CD4-positive, alpha-beta T cell treated with Interleukin-2 at 100 ng/mL for 4 hours (primary cell): ENCODE measurements around the gene HOXB5.

ENCODE experiments used
- DNase-seq: peaks from one replicate; pipeline ENCODE4 v3.0.0-alpha.2; 2020; ENCODE audit warnings: low spot score

The HOXB5 gene

DNA sequence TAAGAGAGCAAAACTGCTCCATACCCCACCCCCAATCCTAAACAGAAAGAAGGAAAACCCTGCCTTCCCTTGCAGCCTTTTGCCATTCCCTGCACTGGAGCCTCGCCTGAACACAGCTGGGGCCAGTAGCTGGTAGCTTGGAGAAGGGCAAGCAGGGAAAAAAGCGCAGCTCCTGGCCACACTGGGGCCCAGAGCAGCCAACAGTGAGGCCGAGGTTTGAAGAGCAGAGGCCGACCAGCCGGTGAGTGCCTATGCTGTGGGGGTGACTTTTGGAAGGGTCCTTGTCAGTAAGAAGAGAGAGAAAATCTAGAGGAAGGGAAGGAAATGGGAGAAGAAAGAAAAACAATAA, 35.8 kb upstream of the HOXB5 start:
- no peak for DNase-seq

DNA sequence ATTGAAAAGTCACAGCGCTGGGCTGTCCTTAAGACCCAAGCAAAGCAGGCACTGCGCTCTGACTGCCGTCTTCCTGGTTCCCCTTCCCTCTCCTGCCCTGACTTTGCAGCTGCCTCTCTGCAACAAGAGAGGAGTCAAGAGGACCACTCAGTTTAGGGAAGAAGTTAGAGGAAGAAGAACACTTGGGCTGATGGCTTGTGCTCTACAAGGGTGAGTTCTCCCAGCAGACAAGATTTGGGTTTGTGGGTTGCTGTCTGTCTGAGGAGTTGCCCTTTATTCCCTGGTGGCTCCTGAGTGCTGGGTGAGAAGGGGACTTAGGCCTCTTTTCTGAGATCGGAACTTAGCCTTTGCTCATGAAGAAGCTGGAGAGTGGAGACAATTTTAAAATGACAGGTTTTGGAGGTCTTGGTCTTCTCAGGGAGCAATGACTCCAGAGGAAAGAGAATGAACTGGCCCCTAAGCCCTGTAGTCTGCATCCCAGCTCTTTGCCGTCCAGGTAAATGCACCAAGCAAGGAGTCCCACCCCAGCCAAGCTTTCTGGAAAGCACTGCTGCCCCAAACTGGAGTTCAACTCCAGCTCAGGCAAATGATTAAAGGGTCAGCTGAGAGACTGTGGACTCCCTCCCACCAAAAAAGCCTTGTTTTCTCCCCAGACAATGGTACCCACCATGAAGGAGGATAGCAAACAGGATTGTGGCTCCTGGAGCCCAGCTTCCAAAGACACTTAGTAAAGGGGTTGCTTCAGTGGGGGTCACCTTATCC, 35.3 kb upstream of the HOXB5 start:
- DNase-seq, result no peak

DNA sequence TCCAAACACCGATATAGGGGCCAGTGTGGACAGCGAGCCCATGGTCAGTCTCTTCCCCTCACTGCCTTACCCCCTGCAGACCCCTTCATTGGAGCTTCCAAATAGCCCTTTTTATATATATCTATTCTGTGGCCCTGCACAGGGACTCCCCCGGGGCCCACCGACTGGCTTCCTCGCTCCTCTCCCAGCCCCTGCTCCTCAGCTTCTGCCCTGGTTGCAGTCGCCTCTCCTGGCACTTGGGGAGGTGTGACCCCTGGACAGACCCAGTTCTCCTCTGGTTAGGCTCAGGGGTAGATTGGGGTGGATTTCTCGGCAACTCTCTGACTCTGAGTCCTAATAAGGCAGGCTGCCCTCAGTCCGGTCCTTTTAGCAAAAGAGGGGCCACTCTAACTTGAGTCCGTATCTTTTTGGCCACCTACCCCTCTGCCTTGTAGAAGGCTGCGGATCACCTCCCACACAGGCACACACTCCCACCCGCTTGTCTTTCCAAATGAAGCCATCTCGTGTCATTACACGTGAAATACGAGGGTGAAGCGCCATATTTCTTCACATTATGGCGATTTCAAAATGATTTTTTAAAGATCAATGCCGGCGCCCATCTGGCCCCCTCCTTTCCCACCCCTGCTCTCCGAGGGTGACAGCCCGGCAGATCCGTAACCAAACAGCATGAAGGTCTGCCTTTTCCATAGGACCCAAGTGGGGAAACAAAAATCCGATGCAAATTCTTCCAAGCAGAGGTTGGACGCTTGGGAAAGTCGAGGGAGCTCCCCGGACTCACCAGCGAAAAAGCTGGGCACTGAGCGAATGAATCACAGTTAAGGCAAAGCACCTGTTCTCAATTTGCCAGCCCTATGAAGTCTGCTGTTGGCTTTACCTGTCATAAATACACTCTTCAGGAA, 34.3 kb upstream of the HOXB5 start:
- no peak for DNase-seq

DNA sequence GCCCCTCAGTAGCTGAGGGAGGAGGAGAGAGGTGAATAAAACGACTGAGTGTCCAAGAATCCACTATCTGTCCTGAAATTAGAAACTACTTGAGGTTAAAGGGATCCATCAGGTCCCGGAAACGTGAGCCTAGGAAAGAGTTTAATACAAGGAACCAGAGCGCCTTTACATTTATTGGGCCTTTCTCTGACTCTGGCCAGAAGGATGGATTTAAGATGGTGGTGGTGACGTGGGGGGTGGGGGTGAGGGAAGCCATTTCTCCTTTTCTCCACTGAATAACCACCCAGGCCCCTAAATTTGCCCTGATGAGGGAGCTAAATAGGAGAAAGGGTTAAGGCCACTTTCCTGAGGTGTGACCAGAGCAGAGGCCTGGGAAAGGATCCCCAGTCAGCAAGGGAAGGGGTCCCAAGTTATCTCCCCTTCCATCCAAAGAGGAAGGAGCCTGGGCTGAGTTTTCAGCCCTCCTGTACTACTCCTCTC, 33.6 kb upstream of the HOXB5 start:
- no peak for DNase-seq

DNA sequence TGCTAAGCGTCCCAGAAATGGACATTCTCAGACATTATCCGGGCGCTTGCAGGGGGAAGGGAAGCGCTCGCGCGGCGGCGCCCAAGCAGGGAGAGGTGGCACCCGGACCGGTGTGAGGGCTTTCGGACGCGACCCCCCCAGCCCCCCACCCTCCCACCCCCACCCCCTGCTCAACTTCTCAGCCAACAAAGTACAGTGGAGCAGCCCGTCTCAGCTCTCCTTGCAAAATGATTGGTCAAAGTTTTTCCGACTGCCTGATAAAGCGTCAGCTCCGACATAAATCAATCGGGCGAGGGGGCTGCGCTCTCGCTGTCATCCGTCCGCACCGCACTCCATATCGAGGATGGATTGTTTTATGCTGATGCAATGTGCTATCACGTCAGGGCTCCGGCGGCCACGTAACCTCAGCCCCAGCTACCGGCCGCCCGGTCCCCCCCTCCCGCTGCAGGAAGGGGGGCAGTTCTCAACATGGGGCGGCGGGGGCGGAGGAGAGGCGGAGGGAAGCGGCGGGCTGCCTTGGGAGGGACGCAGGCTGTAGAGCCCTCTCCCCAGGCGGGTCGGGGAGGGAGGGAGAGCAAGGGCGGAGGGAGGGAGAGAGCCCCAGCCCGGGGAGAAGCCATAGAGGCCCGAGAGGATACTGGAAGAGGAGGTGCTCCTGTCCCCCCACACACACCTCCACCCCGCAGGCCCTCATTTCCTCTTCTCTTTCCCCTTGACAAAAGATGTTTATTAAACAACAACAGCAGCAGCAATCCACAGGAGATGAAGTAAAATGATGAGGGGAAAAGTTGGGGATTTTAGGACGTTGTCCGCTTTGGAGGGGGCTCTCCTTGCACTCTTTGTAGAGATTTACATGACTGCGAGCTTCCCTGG, 32.9 kb upstream of the HOXB5 start, which contains the start of gene HOXB9:
Gene HOXB9, minus strand, starts transcription at position 114 of the 873 bp plus-strand sequence. Its CDS starts 89 bp downstream, at position 25.
- DNase-seq, result peak; percentile 31

DNA sequence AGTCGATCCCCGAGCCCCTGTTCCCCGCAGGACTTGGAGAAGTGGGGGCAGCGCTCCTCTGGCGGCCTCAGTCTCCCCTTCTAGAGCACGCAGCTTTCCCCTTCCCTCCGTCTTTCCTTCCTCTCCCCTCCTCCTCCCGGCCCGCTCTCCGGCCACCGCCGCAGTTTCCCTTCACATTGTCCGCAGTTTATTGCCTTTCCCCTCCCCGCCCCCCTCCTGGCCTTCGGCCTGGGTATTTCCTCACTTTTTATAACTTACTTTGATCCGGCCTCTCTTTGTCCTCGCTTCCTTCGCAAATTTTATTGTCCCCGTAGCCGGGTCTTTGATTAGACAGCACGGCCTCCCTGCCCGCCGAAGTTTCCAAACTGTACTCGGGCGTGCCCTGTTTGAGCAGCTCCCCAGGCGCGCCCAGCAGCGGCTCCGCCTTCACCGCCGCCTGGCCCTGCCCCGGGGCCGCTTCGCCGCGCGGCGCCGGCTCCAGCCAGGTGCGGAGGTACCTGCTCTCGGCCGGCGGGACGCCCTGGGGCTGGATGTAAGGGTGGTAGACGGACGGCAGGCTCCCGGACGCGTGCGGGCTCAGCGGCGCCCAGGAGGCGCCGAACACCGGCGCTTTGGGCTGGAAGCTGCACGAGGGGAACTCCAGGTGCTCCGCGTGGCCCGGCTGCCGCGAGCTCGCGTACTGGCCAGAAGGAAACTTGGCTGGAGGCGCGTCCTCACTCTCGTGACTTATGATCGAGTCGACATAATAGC, 32.1 kb upstream of the HOXB5 start:
- no peak for DNase-seq

DNA sequence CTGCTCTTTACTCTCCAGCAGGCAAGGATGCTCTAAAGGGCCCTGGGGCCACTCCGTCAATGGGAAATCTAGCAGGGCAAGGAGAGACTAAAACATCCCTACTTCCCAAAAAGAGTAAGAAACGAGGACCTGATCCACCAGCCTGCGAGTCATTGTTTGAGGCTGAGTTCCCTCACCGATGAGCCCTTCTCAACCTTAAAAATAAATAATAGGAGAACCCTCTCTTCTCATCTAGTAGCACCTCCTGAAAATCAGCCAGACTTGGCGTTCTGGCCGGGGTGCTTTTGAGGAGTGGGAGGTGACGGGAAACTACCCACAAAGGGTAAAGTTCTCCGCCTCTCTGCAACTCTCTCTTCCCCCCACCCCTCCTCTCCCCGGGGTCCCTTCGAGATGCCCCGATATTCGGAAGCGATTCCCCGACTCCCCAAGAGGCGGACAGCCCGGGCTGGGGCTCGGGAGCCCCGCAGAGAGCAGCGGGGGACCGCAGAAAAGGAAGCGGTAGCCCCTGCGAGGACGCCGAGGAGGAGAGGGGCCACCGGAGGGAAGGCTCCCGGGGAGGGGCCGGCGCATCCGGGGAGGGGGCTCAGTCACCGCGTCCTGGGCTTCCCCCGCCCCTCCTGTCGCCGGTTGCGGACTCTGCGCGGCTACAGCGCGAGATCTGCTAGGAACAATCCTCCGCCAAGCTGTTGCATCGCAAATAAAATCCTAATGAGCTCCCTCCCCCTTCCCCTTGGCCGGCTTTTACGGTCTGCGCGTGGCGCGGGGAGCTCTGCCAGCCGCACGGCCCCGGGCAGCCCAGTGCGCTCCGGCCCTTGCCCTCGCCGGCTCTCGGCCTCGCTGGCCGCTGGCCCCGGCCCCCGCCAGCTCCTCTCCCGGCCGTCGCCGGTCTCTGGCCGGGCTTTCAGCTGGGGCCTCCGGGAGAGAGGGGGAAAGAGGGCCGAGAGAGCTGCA, 31.2 kb upstream of the HOXB5 start:
- no peak for DNase-seq

DNA sequence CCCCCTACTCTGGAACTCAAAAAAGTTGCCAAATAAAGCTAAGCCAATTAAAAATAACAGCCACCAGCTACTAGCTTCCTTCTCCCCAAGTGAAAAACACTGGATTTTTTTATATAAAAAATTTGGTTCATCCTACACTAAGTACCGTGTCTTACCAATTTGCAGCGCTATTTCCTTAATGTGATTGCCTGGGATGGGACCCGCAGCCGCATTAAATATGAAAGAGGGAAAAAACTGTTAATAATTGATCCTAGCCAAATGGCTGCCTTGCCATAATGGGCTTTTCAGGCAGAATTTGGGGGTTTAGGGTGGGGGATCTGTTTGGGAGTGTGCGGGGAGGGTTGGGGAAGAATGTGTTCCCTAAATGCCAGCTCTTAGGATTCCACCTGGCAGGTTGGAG, 30.5 kb upstream of the HOXB5 start:
- no peak for DNase-seq

DNA sequence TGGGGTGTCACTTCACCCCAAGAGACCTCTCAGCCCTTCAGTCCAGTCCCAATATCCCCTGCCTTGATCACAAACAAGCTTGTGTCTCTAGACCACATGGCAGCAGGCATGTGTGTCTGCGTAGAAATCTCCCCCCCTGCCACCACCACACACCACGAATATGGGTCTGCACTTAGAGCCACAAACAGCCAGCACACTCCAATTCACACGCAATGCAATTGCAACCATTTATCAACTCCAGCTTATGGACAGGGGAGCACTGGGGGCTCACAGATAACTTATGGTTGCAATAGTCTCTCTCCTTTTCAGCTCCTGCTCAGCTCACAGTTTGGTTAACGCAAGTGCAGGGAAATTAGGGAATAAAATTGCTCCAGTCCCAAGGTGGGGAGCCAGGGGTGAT, 30.0 kb upstream of the HOXB5 start:
- no peak for DNase-seq

DNA sequence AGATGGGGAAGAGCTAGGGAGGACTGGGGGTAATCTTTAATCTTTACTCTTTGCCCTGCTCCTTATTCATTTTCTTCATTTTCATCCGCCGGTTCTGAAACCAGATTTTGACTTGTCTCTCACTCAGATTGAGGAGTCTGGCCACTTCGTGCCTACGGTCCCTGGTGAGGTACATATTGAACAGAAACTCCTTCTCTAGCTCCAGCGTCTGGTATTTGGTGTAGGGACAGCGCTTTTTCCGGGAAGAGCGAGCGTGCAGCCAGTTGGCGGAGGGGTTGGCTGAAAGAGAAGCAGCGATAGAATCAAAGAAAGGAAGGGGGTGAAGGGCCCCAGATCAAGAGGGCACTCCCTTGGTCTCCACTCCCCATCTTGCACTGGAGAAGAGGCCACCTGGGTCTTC, 29.3 kb upstream of the HOXB5 start:
- no peak for DNase-seq

DNA sequence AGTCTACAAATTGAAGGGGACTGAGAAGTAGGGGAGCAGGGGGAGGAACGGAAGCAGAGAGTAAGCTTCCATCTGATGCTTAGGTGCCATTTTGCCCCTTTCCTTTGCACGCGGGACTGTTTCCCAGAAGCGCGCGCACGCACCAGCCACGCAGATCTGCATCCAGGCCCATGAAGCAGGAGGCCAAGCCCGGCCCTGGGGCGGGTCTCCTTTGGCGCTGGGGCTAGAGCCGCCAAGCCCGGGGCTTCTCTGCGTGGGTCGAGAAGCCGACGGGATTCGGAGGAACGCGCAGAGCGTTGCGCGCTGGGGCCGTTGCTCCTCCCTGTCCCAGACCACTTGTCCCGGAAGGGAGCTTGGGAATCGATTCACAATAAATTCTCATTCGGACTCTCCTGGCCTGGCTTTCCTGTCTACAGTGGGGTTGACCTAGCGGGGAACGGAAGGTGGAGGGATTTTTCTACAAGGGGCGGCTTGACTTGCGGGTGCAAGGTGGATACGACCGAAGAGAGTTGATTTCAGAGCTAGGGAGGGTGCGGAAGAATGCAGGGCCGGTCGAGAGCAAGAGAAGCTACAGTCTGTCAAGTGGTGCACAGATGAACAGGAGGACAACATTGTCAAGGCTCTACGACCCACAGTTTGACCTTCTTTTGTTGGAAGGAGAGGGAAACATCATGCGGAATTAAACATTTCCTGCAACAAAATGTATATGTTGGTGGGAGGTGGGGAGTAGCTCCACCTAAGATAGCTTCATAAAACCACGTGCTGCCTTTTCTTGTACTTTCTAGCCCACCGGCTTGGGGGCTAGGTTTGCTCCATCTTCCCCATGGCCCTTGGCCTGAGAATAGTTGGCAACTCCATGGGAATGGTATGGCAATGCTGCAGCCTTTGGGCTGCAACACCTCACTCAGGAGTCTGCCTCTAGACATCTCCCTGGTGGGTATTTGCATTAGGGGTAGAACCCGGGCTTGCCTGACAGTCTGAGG, 28.1 kb upstream of the HOXB5 start:
- no peak for DNase-seq

DNA sequence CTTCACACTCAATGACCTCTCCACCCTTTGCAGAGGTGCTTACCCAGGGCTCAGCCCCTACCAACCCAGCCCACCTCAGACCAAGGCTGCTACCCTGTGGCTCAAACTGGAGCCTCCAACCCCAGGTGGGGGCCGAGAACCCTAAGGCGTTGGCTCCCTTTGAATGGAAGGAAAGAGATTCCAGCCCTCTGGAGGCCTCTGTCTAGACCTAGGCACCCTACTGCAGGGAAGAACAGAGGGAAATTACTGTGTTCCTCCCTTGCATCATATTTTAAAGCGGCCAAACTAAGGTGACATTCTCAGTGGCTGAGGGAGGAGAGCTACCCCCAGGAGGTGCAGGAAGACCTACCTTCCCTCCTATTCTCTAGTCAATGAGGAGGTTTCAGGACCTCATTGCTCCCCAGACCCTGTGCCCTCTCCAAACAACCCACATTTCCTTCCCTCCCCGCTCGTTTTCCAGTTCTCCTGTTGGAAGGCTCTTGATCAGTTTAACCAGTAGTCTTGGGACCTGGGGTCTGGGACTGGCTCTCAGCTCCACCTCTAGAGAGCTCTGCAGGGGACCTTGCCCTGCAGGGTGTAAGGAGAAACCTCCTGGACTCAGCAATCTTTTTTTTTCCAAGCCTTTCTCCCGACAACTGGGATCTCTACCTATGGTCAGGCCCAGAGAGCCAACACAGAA, 27.0 kb upstream of the HOXB5 start:
- no peak for DNase-seq

DNA sequence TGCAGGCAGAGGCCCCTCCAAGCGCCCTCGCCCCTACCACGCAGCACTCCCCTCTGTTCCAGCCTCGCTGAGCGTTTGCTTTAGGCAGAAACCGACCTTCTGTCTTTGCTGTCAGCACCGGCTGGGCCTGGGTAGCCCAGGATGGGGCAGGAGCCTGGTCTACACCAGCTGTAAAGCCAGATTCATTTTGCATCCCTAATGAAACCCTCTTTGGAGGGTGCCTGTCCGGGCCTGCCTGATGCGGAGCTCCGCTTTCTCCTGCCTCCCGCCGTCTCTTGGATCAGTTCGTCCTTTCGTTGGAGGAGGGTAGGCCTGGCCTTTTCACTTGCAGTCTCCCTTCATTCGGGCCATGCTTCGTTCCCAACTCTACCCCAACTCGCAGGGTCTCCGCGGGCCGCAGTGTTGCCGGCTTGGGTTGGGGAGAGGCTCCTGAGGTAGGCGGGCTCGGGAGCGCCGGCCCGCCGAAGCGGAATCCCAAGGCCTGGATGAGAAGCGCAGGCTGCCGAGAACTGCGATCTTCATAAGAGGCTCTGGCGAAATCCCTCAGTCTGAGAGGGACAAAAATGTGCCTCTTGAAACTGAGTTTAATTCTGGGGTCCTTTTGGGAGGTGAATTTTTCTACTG, 26.4 kb upstream of the HOXB5 start:
- DNase-seq, result no peak

DNA sequence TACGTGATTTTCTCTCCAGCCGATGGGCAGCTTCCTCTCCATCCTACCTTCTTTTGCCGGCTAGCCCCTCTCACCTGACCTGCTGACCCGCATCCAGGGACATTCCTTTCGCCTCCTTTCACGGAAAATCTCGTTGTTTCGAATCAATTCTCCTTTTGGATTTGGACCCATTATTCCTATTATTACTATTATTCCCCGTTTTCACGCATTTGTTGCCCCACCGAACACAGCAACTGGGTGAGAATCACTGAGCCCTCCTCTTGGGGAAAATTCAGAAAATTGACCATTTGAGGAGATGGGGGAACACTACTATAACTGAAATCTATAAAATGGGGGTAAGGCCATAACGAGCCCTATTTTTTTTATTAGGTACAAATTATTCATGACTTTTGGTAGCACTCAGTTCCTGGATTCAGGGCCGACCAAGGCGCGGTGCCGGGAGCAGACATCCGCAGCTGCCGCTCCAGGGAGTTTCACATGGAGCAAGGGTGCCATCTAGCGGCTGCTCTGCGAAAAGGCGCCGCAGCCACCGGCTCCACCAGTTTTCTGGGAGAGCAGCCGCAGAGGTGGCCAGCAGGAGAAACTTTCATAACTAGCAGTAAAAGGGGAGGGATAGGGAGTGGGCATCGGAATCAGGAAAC, 24.8 kb upstream of the HOXB5 start:
- DNase-seq, result peak; percentile 85

DNA sequence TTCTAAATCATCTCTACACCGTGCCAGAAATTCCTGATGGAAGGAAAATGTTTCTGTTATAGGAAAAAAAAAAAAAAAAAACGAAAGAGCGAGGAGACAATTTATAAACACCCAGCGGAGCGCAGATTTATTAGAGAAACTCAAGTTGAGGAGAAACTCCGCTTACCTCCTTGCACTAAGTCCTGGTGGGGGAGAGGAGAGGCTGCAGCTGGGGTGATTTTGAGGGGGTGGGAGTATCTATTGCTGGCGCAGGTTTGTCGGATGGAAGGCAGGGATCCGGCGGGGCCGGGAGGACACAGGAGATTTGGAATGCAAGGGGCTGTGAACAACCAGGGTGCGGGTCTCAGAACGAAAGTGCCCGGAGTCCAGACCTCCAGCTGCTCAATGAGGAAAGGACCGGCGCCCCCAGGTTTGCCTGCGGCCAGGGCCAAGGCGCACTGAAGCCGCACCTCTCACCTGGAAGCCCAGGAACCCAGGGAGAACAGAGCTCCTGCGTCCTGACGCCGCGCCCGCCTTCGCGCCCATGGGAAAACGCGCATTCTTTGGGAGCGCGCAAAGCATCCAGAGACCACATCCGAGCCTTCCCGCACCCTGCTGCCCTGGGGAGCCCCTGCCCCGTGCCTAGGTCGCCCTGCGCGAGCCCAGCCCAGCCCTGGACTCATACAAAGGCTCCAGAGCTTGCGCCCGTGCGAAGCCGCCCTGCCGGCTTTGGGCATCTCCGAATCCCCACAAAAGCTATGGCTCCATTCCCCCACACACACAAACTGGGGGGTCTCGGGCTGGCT, 24.1 kb upstream of the HOXB5 start:
- DNase-seq, result no peak

DNA sequence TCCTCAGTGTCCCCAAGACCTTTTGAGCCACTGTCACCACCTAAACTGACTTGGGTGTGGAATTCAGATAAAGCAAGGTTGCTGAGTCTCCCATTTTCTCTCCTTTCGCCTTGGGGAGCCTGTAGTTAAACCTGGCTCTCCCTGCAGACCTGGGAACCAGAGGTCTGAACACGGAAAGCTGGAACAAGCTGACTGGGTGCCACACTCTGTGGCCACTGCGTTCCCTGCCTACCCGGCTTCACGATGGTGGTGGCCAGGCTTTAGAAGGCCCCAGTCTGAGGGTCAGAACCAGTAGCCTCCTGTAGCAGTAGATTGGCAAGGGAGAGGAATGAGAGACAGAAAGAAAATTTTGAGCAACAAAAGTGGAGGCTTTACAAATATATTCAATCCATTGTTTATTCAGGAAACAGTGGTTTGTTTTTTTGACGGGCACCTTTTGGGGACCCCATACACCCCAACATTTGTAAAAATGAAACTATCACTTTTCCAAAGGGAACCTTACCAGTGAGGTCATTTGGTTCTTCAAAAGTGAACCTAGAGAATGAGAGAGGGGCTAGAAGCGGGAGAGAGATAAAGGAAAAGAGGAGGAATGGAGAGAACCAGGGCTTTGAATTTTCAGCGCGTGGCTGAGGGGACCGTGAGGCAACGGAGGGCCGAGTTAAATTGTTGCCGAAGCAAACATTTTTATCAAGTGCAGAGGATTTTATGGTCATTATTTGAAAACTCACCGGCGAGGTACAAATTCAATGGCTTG, 23.3 kb upstream of the HOXB5 start:
- DNase-seq, result no peak
